ENCODE data around the gene TSN.

The TSN gene

GRCh38 chr2:121748202-121748601 lies 7.2 kb upstream of the TSN start:
- peak in 1 of 2 donors; percentile 6 for DNase-seq

DNA sequence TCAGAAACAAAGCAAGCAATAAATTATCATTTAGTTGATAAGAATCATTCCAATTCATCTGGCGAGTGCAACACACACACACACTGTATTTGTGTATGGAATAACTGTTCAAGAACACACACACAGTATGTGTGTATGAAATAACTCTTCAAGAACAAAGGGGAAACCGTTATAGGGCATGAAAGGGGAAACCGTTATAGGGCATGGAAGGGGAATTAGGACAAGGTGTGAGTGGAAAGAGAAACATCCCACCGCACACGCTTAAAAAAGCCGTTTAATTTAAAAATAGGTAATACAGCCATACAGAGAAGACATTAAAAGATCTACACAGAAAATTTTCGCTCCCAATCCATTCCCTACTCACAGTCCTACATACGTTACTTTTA lies 607 bp upstream of the TSN start:
- no peak for DNase-seq

DNA sequence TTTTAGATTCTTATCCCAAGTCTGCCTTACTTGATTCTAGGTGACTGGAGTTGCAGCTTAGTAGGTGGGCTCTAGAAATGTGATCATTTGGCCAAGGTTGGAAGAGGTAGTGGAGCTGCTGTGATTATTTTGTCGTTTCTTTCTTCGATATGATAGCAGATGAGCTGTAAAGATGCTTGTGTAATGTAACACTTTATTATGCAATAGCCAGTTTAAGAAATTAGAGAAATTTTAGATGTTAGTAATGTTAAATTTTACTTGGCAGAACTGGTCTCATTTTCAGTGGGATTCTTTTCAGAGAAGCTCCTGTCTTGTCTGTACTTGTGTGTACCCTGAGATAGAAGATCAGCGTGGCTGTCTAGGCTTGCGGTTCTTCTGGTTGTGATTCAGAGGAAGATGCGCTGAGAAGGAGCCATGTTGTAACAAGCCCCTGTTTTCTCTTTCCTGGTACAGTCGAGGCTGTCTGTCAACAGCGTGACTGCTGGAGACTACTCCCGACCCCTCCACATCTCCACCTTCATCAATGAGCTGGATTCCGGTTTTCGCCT lies 9.3 kb downstream of the TSN start:
- DNase-seq = no peak

DNA sequence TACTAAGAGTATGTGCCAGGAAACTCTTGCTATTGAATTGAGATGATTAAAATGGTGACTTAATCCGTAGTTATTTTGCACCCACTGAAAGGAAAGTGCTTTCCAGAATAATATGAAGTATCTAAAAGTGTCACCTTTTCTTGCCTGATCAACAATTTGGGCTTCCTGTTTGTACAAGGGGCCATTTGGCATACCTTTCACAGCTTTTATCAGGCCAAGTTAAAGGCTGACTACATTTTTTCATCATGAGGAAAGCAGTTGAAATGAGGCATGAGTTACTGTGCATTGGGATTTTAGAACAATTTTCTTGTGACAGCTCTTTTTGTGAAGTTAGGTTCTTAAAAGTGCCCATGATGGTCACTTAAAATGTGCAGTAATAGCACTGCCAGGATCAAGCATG lies 11.2 kb downstream of the TSN start:
- no peak for DNase-seq

- DNase-seq = no peak
Observed at GRCh38 chr2:121768143-121768755, 12.8 kb downstream of the TSN start.

DNA sequence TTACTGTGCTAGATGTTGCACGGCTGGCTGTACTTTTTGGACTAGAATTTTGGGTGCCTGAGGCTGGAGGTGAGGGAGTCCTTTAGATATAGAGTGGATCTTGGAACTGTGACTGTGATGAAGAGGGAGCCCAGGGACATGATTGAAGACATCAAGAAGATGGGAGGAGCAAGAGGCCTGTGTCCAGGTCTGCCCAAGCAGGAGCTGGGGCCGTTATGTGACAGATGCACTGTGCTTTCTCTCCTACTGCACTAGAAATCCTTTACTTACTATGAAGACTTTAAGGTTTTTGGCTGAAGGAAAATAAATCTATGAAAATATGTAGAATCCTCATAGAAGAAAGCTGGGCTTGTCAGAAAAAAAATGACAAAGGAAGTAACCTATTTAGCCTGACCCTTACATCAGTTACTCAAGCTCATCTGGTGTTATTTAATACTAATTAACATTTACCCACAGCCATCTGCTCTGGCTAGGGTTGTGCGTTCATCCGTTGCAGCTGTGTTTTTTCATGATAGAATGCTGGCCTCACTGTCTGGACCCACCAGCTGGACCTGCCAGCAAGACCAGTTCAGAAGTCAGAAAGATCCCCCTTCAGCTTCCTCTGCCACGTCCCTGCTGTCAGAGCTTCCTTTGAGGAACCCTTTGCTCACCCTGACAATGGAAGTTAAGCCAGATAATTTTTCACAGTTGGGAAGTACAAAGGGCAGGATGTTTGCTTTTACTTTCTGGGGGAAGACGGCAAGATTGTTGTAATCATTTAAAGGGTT lies 16.7 kb downstream of the TSN start:
- no peak for DNase-seq

- DNase-seq = no peak
Observed at GRCh38 chr2:121774235-121774634, 18.8 kb downstream of the TSN start.

GRCh38 chr2:121776361-121776760 lies 20.9 kb downstream of the TSN start:
- no peak for DNase-seq

- no peak for DNase-seq
Observed at GRCh38 chr2:121776885-121777698, 21.6 kb downstream of the TSN start.

GRCh38 chr2:121777699-121778058 lies 22.2 kb downstream of the TSN start:
- DNase-seq = no peak

DNA sequence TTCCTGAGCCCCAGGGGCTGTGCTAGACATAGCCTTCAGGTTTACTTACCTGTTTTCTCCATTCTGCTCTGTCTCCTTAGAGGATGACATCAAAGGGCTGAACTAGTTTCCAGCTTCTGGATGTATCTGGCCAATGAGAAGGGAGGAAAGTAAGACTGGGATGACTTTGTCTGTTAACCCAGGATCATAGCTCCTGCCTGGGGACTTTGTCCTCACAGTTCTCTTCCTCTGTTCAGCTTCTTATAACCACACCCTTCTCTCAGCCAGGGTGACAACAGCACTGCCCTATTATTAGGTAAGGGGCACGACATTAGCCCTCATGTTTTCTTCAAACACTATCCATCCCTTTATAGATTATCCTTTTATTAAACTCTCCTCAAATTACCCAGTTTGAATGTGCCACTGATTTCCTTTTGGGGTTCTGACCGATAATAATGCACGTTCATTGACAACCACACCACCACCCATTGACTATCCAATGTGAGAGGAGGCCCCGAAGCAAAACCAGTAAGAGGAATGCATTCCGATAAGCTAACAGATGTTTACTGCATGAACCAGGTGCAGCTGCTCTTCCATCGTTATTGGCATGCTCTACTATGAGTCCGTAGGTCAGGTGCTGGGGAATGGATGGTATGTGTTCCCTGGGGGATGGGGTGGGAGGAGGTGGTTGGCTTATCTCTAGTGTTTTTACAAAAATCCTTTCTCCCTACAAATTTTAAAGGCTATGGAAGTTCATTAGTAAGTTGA lies 23.5 kb downstream of the TSN start:
- no peak for DNase-seq

DNA sequence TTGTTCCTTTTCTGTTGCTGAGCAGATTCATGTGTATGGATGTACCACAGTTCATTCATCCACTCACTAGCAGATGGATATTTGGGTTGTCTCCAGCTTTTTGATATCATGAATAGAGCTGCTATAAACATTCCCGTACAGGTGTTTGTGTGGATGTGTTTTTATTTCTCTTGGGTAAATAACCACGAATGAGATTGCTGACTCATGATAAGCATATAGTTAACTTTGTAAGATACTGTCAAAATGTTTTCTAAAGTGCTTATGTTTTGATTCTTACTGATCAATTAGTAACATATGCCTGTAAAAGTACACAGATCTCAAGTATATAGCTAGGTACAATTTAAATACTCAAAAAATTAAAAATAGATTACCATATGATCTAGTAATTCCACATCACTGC lies 27.7 kb downstream of the TSN start:
- no peak for DNase-seq

- no peak for DNase-seq
Observed at GRCh38 chr2:121788685-121789084, 33.2 kb downstream of the TSN start.

GRCh38 chr2:121790276-121790956 lies 35.0 kb downstream of the TSN start:
- DNase-seq = no peak

DNA sequence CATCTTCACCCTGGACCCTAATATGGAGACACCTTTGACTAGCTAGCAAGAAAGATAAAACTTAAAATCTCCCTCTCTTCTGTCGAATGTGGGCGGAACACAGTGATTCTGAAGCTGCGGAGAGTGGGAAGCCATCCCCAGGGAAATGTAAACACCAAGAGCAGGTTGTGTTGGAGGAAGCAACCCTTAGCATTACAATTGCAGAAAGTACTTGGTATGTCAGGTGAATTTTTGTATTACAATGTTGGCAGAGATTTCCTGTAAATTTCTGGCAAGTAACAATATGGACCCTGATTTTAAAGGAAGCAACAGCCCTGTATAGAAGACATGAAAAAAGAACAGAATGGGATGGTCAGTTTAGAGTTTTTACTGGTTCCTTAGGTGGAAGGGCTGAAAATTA lies 35.8 kb downstream of the TSN start:
- no peak for DNase-seq

- DNase-seq = no peak
Observed at GRCh38 chr2:121791801-121792221, 36.4 kb downstream of the TSN start.

- no peak for DNase-seq
Observed at GRCh38 chr2:121793816-121794215, 38.4 kb downstream of the TSN start.

- no peak for DNase-seq
Observed at GRCh38 chr2:121794233-121794632, 38.8 kb downstream of the TSN start.

GRCh38 chr2:121796239-121796638 lies 40.8 kb downstream of the TSN start:
- no peak for DNase-seq

DNA sequence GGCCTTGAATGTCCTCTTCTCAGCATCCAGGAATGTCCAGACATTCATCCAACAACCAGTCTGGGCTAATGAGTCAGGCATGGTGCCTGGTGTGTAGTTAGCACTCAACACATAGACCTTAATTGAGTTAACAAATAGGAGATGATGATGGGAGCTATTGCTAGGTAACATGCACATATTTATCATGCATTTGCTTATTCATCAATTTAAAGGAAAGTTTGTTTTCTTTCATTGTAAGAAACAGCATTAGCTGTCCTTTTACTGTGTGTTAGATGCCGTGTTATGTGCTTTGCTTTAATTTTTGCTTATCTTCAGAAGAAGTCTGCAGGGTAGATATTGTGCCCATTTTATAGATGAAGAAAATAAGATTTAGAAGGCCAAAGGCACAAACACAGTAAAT lies 43.2 kb downstream of the TSN start:
- DNase-seq = no peak

GRCh38 chr2:121801916-121802315 lies 46.5 kb downstream of the TSN start:
- DNase-seq = no peak

DNA sequence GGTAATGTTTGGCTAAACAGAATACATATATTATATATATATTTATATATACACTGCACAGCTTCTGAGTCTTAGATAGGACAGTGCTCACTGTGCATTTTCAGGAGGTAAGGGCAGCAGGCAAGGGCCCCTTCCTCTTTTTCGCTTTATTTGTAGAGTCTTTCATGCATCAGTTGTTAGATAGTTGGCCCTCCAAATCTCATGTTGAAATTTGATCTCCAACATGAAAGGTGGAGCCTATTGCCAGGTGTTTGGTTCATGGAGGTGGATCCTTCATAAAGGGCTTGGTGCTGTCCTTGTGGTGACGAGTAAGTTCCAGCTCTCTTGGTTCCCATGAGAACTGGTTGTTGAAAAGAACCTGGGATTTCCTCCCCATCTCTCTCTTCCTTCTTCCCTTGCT lies 48.1 kb downstream of the TSN start:
- no peak for DNase-seq
